WTC11 (cell line): ENCODE data around the gene MAP3K7.

Experiments
- ETV6 ChIP-seq: sonication (generic); formaldehyde crosslinking; IDR thresholded peaks from 2 replicates; pipeline ENCODE4 v1.8.1; 2022; ENCODE audit warnings: mild to moderate bottlenecking, missing genetic modification reagents
- FOXK1 ChIP-seq: sonication (generic); formaldehyde crosslinking; IDR thresholded peaks from 2 replicates; pipeline ENCODE4 v1.8.0; 2022; ENCODE audit warnings: mild to moderate bottlenecking, moderate library complexity, missing genetic modification reagents
- GABPB1 ChIP-seq: sonication (generic); formaldehyde crosslinking; IDR thresholded peaks from 2 replicates; pipeline ENCODE4 v1.8.1; 2023; ENCODE audit warnings: mild to moderate bottlenecking, missing genetic modification reagents
- IRF2 ChIP-seq: sonication (generic); formaldehyde crosslinking; IDR thresholded peaks from 2 replicates; pipeline ENCODE4 v1.8.0; 2022; ENCODE audit warnings: low read depth, missing genetic modification reagents, borderline replicate concordance
- TF ChIP-seq, protein P1 (sequence below): sonication (generic); formaldehyde crosslinking; IDR thresholded peaks from 2 replicates; pipeline ENCODE4 v1.8.0; 2022; ENCODE audit warnings: mild to moderate bottlenecking, missing genetic modification reagents
- TF ChIP-seq, protein P2 (sequence below): fragments of 200-600 bp; IDR thresholded peaks from 2 replicates; pipeline ENCODE4 v1.8.0; 2022; ENCODE audit warnings: antibody characterized with exemption
- TF ChIP-seq, protein P3 (sequence below): sonication (generic); formaldehyde crosslinking; IDR thresholded peaks from 2 replicates; pipeline ENCODE4 v1.8.1; 2022; ENCODE audit warnings: low read depth, mild to moderate bottlenecking, moderate library complexity, missing genetic modification reagents, borderline replicate concordance
- TF ChIP-seq, protein P4 (sequence below): sonication (generic); formaldehyde crosslinking; IDR thresholded peaks from 2 replicates; pipeline ENCODE4 v1.8.0; 2022; ENCODE audit warnings: missing genetic modification reagents
- TF ChIP-seq, protein P5 (sequence below): sonication (generic); formaldehyde crosslinking; IDR thresholded peaks from 2 replicates; pipeline ENCODE4 v1.8.0; 2022; ENCODE audit warnings: mild to moderate bottlenecking, missing genetic modification reagents
- TF ChIP-seq, protein P6 (sequence below): sonication (generic); formaldehyde crosslinking; IDR thresholded peaks from 2 replicates; pipeline ENCODE4 v1.8.1; 2022; ENCODE audit warnings: low read depth, missing genetic modification reagents, borderline replicate concordance

DNA sequence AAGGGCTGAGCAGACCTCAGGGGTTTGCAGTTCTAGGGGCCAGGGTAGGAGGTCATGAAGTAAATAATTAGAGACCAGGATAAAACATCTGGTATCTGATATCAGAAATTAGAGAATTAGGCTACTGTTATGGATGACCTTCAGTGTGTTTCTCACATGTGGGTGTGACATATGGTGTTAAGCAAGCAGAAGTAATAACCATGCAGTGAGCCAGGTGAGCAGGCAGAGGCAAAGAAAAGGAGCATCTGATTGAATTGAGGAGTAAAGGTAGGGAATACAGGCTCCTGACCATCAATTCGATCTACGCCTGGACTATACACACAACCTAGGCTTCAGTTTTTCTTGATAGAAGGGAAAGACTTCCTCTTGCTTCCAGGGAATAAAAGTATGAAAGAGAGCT lies 34.7 kb upstream of the MAP3K7 start:
- TF ChIP-seq, protein P1, sequence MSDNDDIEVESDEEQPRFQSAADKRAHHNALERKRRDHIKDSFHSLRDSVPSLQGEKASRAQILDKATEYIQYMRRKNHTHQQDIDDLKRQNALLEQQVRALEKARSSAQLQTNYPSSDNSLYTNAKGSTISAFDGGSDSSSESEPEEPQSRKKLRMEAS (CRISPR knock-in tag) = no peak
- TF ChIP-seq, protein P2, sequence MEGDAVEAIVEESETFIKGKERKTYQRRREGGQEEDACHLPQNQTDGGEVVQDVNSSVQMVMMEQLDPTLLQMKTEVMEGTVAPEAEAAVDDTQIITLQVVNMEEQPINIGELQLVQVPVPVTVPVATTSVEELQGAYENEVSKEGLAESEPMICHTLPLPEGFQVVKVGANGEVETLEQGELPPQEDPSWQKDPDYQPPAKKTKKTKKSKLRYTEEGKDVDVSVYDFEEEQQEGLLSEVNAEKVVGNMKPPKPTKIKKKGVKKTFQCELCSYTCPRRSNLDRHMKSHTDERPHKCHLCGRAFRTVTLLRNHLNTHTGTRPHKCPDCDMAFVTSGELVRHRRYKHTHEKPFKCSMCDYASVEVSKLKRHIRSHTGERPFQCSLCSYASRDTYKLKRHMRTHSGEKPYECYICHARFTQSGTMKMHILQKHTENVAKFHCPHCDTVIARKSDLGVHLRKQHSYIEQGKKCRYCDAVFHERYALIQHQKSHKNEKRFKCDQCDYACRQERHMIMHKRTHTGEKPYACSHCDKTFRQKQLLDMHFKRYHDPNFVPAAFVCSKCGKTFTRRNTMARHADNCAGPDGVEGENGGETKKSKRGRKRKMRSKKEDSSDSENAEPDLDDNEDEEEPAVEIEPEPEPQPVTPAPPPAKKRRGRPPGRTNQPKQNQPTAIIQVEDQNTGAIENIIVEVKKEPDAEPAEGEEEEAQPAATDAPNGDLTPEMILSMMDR = no peak
- TF ChIP-seq, protein P3, sequence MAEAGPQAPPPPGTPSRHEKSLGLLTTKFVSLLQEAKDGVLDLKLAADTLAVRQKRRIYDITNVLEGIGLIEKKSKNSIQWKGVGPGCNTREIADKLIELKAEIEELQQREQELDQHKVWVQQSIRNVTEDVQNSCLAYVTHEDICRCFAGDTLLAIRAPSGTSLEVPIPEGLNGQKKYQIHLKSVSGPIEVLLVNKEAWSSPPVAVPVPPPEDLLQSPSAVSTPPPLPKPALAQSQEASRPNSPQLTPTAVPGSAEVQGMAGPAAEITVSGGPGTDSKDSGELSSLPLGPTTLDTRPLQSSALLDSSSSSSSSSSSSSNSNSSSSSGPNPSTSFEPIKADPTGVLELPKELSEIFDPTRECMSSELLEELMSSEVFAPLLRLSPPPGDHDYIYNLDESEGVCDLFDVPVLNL = no peak
- TF ChIP-seq, protein P4, sequence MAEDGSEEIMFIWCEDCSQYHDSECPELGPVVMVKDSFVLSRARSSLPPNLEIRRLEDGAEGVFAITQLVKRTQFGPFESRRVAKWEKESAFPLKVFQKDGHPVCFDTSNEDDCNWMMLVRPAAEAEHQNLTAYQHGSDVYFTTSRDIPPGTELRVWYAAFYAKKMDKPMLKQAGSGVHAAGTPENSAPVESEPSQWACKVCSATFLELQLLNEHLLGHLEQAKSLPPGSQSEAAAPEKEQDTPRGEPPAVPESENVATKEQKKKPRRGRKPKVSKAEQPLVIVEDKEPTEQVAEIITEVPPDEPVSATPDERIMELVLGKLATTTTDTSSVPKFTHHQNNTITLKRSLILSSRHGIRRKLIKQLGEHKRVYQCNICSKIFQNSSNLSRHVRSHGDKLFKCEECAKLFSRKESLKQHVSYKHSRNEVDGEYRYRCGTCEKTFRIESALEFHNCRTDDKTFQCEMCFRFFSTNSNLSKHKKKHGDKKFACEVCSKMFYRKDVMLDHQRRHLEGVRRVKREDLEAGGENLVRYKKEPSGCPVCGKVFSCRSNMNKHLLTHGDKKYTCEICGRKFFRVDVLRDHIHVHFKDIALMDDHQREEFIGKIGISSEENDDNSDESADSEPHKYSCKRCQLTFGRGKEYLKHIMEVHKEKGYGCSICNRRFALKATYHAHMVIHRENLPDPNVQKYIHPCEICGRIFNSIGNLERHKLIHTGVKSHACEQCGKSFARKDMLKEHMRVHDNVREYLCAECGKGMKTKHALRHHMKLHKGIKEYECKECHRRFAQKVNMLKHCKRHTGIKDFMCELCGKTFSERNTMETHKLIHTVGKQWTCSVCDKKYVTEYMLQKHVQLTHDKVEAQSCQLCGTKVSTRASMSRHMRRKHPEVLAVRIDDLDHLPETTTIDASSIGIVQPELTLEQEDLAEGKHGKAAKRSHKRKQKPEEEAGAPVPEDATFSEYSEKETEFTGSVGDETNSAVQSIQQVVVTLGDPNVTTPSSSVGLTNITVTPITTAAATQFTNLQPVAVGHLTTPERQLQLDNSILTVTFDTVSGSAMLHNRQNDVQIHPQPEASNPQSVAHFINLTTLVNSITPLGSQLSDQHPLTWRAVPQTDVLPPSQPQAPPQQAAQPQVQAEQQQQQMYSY (CRISPR knock-in tag) = no peak
- TF ChIP-seq, protein P5, sequence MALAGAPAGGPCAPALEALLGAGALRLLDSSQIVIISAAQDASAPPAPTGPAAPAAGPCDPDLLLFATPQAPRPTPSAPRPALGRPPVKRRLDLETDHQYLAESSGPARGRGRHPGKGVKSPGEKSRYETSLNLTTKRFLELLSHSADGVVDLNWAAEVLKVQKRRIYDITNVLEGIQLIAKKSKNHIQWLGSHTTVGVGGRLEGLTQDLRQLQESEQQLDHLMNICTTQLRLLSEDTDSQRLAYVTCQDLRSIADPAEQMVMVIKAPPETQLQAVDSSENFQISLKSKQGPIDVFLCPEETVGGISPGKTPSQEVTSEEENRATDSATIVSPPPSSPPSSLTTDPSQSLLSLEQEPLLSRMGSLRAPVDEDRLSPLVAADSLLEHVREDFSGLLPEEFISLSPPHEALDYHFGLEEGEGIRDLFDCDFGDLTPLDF (CRISPR knock-in tag) = no peak
- TF ChIP-seq FOXK1 (CRISPR knock-in tag) (no peak), ETV6 (CRISPR knock-in tag) (no peak), GABPB1 (CRISPR knock-in tag) (no peak), IRF2 (no peak)
- TF ChIP-seq, protein P6, sequence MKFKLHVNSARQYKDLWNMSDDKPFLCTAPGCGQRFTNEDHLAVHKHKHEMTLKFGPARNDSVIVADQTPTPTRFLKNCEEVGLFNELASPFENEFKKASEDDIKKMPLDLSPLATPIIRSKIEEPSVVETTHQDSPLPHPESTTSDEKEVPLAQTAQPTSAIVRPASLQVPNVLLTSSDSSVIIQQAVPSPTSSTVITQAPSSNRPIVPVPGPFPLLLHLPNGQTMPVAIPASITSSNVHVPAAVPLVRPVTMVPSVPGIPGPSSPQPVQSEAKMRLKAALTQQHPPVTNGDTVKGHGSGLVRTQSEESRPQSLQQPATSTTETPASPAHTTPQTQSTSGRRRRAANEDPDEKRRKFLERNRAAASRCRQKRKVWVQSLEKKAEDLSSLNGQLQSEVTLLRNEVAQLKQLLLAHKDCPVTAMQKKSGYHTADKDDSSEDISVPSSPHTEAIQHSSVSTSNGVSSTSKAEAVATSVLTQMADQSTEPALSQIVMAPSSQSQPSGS = no peak
